Mesenchymal stem cell (in vitro differentiated cells and primary cell): ENCODE data around the gene PEDS1.

Experiments
- DNase-seq: peaks from one replicate; pipeline ENCODE4 v3.0.0-alpha.2; 2013
- H2AFZ ChIP-seq: one replicate; pipeline ENCODE4 v1.6.1; 2013; ENCODE audit warnings: low read depth, mild to moderate bottlenecking, control low read depth, inconsistent platforms, low read length, moderate library complexity
- H2AK5ac ChIP-seq: 2 replicates; pipeline ENCODE4 v1.6.1; 2013; ENCODE audit warnings: low read length, moderate library complexity, mild to moderate bottlenecking, inconsistent platforms; ENCODE audit not compliant: severe bottlenecking
- H2BK120ac ChIP-seq: one replicate; pipeline ENCODE4 v1.6.1; 2013; ENCODE audit warnings: low read depth, mild to moderate bottlenecking, inconsistent platforms, low read length, moderate library complexity
- H2BK12ac ChIP-seq, 2 experiments: one replicate each; pipeline ENCODE4 v1.6.1; 2013; ENCODE audit warnings: inconsistent platforms in 2 of 2, low read length in 2 of 2, mild to moderate bottlenecking in 2 of 2, moderate library complexity in 2 of 2, control low read depth in 1 of 2
- H2BK15ac ChIP-seq: one replicate; pipeline ENCODE4 v1.6.1; 2013; ENCODE audit warnings: mild to moderate bottlenecking, low read depth, inconsistent platforms; ENCODE audit not compliant: poor library complexity, severe bottlenecking
- H2BK5ac ChIP-seq: 2 replicates; pipeline ENCODE4 v1.6.1; 2013; ENCODE audit warnings: low read depth, mild to moderate bottlenecking, low read length, control low read depth, inconsistent platforms; ENCODE audit not compliant: poor library complexity, severe bottlenecking
- H3K14ac ChIP-seq, 2 experiments: one replicate each; pipeline ENCODE4 v1.6.1; 2013; ENCODE audit warnings: inconsistent platforms in 2 of 2, low read length in 2 of 2, control low read depth in 1 of 2, mild to moderate bottlenecking in 1 of 2, moderate library complexity in 1 of 2
- H3K18ac ChIP-seq, 2 experiments: one replicate each; pipeline ENCODE4 v1.6.1; 2013; ENCODE audit warnings: inconsistent platforms in 2 of 2, low read length in 2 of 2, control low read depth in 1 of 2, low read depth in 1 of 2, mild to moderate bottlenecking in 1 of 2
- H3K23ac ChIP-seq, 2 experiments: one replicate each; pipeline ENCODE4 v1.6.1; 2013; ENCODE audit warnings: inconsistent platforms in 2 of 2, low read length in 2 of 2, mild to moderate bottlenecking in 2 of 2, moderate library complexity in 2 of 2, control low read depth in 1 of 2
- H3K27ac ChIP-seq: 2 replicates; pipeline ENCODE4 v1.5.1; 2013; ENCODE audit warnings: mild to moderate bottlenecking, moderate library complexity, low read length, control low read depth, inconsistent platforms; ENCODE audit not compliant: poor library complexity, severe bottlenecking
- H3K27me3 ChIP-seq, 2 experiments: 2 replicates each; pipeline versions ENCODE4 v1.6.1 to v1.7.0; 2013; ENCODE audit warnings: low read length in 2 of 2, mild to moderate bottlenecking in 2 of 2, moderate library complexity in 2 of 2, control low read depth in 1 of 2, inconsistent platforms in 1 of 2; ENCODE audit not compliant: control insufficient read depth in 1 of 2, insufficient read depth in 1 of 2
- H3K36me3 ChIP-seq, 2 experiments: 2 replicates each; pipeline versions ENCODE4 v1.6.1 to v1.7.0; 2013; ENCODE audit warnings: low read length in 2 of 2, control low read depth in 1 of 2, inconsistent platforms in 1 of 2, low read depth in 1 of 2, mild to moderate bottlenecking in 1 of 2; ENCODE audit not compliant: insufficient read depth in 2 of 2, control insufficient read depth in 1 of 2
- H3K4ac ChIP-seq, 2 experiments: one replicate each; pipeline ENCODE4 v1.6.1; 2013; ENCODE audit warnings: inconsistent platforms in 2 of 2, low read length in 2 of 2, mild to moderate bottlenecking in 2 of 2, moderate library complexity in 2 of 2, control low read depth in 1 of 2, low read depth in 1 of 2
- H3K4me1 ChIP-seq: 2 replicates; pipeline ENCODE4 v1.6.1; 2013; ENCODE audit warnings: low read depth, low read length, control low read depth; ENCODE audit not compliant: control insufficient read depth, insufficient read depth
- H3K4me2 ChIP-seq: 2 replicates; pipeline ENCODE4 v1.6.1; 2013; ENCODE audit warnings: low read length, mild to moderate bottlenecking, inconsistent platforms; ENCODE audit not compliant: poor library complexity, severe bottlenecking
- H3K4me3 ChIP-seq, 2 experiments: 2 replicates each; pipeline versions ENCODE4 v1.5.1 to v1.7.0; 2013; ENCODE audit warnings: low read length in 2 of 2, mild to moderate bottlenecking in 2 of 2, control low read depth in 1 of 2, low read depth in 1 of 2; ENCODE audit not compliant: insufficient read depth in 1 of 2
- H3K79me1 ChIP-seq: replicated peaks from 2 replicates; pipeline ENCODE4 v1.6.1; 2013; ENCODE audit warnings: mild to moderate bottlenecking, control low read depth, low read length, inconsistent platforms; ENCODE audit not compliant: poor library complexity, severe bottlenecking
- H3K9ac ChIP-seq: 2 replicates; pipeline ENCODE4 v1.7.0; 2013; ENCODE audit warnings: mild to moderate bottlenecking, low read length, moderate library complexity
- H3K9me3 ChIP-seq: 2 replicates; pipeline ENCODE4 v1.7.0; 2013; ENCODE audit warnings: mild to moderate bottlenecking, low read length; ENCODE audit not compliant: control insufficient read depth
- H4K8ac ChIP-seq: one replicate; pipeline ENCODE4 v1.6.1; 2013; ENCODE audit warnings: inconsistent platforms, mild to moderate bottlenecking, low read length, moderate library complexity
- H4K91ac ChIP-seq: one replicate; pipeline ENCODE4 v1.6.1; 2013; ENCODE audit warnings: mild to moderate bottlenecking, low read length, inconsistent platforms
- WGBS: methylation state at CpG from one replicate; pipeline ENCODE4 v1.1.7; 2013; ENCODE audit warnings: mixed read lengths; 5-methylcytosine and 5-hydroxymethylcytosine counted together

PEDS1 gene

GRCh38 chr20:50146214-50146613 is 7.3 kb downstream of the PEDS1 start:
- Histone ChIP-seq H3K9me3 (no peaks in the 10 kb centered on the region), H3K14ac (no peak overlapping the region), H2AK5ac (peak overlapping the region; percentile 11), H3K27me3 (no peaks in the 10 kb centered on the region), H3K4me1 (peaks cover 48% of the 10 kb centered on the region), H3K23ac (no peak overlapping the region), H3K36me3 (peaks cover 64 to 70% of the 10 kb centered on the region in 2 experiments), H4K91ac (no peak overlapping the region), H3K27ac (peak overlapping the region; percentile 5), H2BK12ac (peak overlapping the region in 1 of 2 experiments; percentile 12), H3K4me3 (no peak overlapping the region), H3K9ac (no peak overlapping the region), H2BK120ac (no peak overlapping the region), H3K79me1 (peaks cover 14% of the 10 kb centered on the region), H2BK5ac (no peak overlapping the region), H2BK15ac (no peak overlapping the region), H2AFZ (no peak overlapping the region), H3K18ac (no peak overlapping the region), H3K4ac (no peak overlapping the region), H4K8ac (no peak overlapping the region), H3K4me2 (no peak overlapping the region)
- 82% methylated on average over 5 of the region's 6 CpGs for WGBS
- no peak for DNase-seq

GRCh38 chr20:50145566-50145965 is 8.0 kb downstream of the PEDS1 start:
- Histone ChIP-seq H3K4me2 (no peak overlapping the region), H3K9me3 (no peaks in the 10 kb centered on the region), H3K4ac (no peak overlapping the region), H3K4me3 (no peak overlapping the region), H4K91ac (no peak overlapping the region), H3K9ac (no peak overlapping the region), H2BK120ac (no peak overlapping the region), H3K79me1 (peaks cover 19% of the 10 kb centered on the region), H3K36me3 (peaks cover 66 to 72% of the 10 kb centered on the region in 2 experiments), H3K23ac (no peak overlapping the region), H2BK12ac (no peak overlapping the region), H4K8ac (no peak overlapping the region), H3K14ac (no peak overlapping the region), H2BK5ac (no peak overlapping the region), H3K18ac (no peak overlapping the region), H3K27ac (no peak overlapping the region), H2AK5ac (no peak overlapping the region), H2BK15ac (no peak overlapping the region), H3K4me1 (peaks cover 45% of the 10 kb centered on the region), H2AFZ (no peak overlapping the region), H3K27me3 (no peaks in the 10 kb centered on the region)
- DNase-seq: no peak
- 94% methylated on average over 4 of the region's 6 CpGs for WGBS

DNA sequence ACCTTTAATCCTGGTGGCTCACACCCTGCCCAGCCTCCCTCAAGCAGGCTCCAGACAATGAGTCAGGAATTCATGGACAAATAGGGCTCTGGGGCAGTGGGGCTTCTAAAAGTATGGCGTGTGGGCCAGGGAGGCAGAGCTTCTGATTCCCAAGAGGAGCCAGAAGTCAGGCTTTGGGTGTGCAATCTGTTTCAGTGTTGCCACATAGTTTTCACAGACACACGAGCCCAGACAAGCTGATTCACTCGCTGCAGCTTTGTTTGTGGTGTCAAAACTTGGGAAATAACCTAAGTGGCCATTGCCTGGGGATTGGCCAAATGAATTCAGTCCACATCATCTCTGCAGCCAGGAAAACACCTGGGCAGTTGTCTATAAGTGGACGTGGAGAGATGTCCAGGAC is 9.2 kb downstream of the PEDS1 start:
- no peaks in the 10 kb centered on the region for H3K9me3 ChIP-seq
- H3K36me3 ChIP-seq: peaks cover 68 to 72% of the 10 kb centered on the region in 2 experiments
- peak overlapping the region; percentile 43 for H3K9ac ChIP-seq
- no peak overlapping the region for H2AK5ac ChIP-seq
- DNase-seq: peak; percentile 100
- H4K8ac ChIP-seq: no peak overlapping the region
- no peak overlapping the region for H2BK5ac ChIP-seq
- H3K4ac ChIP-seq: no peak overlapping the region
- no peak overlapping the region for H3K4me3 ChIP-seq
- no peak overlapping the region for H2BK12ac ChIP-seq
- 33% methylated on average over 4 of the region's 4 CpGs for WGBS
- no peaks in the 10 kb centered on the region for H3K27me3 ChIP-seq
- H3K4me2 ChIP-seq: no peak overlapping the region
- H2BK120ac ChIP-seq: no peak overlapping the region
- no peak overlapping the region for H3K14ac ChIP-seq
- H4K91ac ChIP-seq: no peak overlapping the region
- peak overlapping the region in 1 of 2 experiments; percentile 46 for H3K18ac ChIP-seq
- H3K4me1 ChIP-seq: peaks cover 42% of the 10 kb centered on the region
- H3K23ac ChIP-seq: no peak overlapping the region
- H3K79me1 ChIP-seq: peaks cover 23% of the 10 kb centered on the region
- no peak overlapping the region for H2BK15ac ChIP-seq
- no peak overlapping the region for H2AFZ ChIP-seq
- peak overlapping the region; percentile 67 for H3K27ac ChIP-seq

DNA sequence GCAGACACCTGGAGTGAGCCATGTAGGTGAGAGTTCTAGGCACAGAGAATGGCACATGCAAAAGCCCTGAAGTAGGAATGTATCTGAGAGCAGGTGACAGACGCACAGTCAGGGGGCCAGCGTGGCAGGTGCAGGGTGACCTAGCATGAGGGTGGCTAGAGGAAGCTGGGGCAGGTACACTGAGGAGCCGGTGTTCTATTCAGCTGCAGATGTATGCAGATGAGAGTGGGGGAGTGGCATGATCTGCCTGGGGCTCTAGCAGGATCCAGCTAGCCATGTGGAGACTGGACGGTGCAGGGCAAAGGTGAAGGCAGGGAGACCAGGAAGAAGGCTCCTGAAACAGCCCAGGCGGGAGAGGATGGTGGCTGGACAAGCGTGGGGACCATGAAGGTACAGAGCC is 10.7 kb downstream of the PEDS1 start:
- Histone ChIP-seq H3K36me3 (peaks cover 59 to 70% of the 10 kb centered on the region in 2 experiments), H3K23ac (peak overlapping the region in 1 of 2 experiments; percentile 19), H3K4ac (no peak overlapping the region), H3K27ac (no peak overlapping the region), H3K4me3 (no peak overlapping the region), H3K27me3 (no peaks in the 10 kb centered on the region), H3K14ac (no peak overlapping the region), H2AFZ (no peak overlapping the region), H2AK5ac (no peak overlapping the region), H3K9ac (no peak overlapping the region), H2BK120ac (no peak overlapping the region), H2BK12ac (peak overlapping the region in 1 of 2 experiments; percentile 16), H4K8ac (no peak overlapping the region), H3K79me1 (peaks cover 35% of the 10 kb centered on the region), H4K91ac (no peak overlapping the region), H3K9me3 (no peaks in the 10 kb centered on the region), H3K4me1 (peaks cover 50% of the 10 kb centered on the region), H2BK15ac (no peak overlapping the region), H3K4me2 (no peak overlapping the region), H3K18ac (no peak overlapping the region), H2BK5ac (no peak overlapping the region)
- DNase-seq: no peak
- WGBS: 90% methylated on average over 6 of the region's 6 CpGs
